Measurements from ENCODE around the gene IKZF2.

Gene IKZF2

DNA sequence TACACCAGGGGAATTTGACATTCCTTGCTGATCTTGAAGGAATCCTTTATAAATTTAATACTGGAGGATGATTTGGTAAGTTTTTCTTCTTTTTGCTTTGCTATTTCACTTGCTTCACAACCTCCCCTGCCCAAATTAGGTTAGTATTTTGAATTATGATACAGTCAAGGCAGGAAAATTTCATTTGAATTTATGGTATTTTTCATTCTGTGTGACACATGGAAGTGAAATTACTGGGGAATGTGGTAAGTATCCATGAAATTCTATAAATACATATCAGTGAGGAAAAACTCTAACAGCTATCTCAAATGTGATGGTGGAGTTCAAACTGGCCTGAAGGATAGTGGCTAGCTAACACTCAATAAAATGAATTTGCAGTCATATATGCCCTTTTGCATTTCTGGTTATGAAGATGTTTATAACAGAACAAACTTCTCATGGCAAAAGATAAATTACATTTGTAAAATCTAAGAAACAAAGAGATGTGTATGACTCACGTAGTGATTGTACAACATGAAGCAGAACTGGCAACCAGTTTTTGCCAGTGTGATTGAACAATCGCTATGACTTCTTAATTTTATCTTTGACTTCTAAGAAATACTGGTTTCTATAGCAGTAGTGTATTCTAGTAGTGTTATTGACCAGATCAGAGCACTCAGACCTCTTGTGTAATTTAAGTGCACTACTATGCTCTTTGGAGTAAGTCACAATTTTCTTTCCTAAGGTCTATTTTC is 152.6 kb downstream of the IKZF2 start:
- no peak for DNase-seq (ENCODE audit: low spot score)

DNA sequence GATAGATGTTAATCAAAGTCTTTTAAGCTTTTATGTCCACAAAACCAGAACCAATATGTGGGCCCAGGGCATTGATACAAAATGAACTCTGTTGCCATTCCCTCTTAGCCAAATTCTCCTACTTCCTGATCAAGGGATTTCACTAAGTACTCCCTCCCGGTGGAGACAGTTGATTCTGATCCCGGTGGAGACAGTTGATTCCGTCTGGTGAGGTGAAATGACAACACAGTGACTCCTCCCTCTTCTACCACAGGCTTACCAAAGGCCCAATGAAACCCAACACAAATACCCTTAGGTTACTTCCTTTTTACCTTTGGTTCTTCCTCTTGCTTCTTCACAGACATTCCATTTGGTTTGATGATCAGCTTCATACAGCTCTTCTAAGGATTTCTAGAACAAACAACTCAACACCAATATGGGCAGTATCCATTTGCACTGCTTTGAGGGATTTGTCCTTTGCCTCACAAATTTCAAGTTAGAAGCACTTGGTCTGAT is 153.8 kb downstream of the IKZF2 start:
- DNase-seq (ENCODE audit: low spot score): no peak

DNA sequence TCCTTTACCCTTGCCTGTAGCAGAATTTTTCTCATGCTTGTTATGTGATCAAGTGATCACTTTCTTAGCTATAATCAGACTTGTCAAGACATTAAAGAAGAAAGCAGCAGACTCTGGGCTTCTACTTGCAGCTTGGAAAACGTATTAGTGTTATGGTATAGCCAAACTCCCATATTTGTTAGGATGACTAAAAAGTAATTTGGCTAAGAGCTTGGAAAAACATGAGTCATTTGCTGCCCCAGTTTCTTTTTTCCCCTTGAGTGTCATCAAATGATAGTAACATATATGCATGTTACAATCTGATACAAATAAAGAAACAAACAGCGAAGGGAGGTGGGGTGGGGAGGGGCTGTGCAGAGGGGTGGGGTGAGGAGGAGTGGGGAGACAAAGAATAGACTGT is 155.5 kb downstream of the IKZF2 start:
- no peak for DNase-seq (ENCODE audit: low spot score)

DNA sequence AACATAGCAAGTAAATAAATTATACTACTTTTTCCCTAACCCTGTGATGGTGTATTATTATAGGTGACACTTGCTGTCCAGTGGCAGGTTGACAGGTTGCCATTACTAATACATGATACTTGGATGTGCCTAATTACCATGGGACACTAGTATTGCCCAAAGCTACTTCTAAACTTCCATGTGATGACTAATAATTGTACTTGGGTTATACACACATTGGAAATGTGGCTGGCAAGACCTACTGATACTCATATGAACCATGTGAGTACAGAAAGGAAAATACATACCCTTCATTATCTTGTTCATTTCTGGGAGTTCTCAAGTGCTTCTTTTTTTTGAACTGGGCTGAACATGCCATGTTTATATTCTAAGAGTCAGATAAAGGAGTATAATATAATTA is 156.4 kb downstream of the IKZF2 start:
- no peak for DNase-seq (ENCODE audit: low spot score)

DNA sequence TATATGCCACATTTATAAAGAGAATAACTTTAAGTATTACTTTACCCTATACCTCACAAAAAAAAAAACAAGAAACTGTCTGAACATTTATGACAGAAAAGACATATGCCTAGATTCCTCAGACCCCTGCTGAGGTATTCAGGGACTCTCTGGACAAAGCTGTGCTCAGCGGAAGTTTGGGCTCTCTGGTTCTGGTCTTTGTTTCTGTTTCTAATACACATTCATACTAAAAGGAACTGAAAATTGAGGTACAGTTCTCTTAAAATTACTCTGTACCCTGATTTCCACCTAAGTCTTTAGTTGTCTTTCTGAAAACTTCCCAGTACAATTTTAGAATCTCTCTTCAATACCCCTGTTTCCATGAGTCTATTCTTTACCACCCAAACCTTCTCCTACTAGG is 160.3 kb downstream of the IKZF2 start:
- DNase-seq (ENCODE audit: low spot score): no peak

DNA sequence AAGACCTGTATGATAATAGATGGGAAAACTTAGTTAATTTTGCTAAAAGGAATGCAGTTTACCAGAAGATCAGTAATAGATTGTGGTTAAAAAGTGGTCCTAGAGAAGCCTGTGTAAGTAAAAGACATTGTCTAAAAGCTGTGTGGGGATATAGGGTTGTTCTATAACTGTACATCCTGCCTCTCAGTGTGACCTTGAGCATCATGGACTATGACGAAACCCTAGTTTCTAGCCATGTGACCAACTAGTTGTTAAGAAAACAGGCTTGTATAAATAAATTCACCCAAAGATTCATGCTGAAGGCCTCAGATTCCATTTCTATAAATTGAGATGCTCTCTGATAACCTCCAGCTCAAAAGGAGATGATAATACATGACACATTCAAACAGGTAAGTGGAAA is 160.7 kb downstream of the IKZF2 start:
- DNase-seq (ENCODE audit: low spot score): no peak

DNA sequence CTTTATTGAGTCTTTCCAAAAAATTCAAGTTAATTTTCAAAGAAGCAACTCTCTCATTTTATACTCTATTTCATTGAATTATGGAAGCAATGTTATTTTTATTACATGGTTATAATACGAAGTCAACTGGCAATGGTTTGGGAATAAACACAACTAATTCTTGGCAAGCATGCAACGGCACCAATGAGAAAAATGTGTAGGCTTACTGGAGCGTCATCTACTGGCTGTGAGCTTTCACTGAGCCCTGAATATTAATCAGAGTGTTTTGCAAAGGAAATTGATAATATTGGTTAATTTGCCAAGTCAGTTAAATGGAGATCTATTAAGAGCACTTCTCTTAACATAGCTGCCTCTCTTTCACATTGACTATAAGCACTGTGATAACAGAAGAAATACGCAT is 163.9 kb downstream of the IKZF2 start:
- DNase-seq (ENCODE audit: low spot score): no peak

DNA sequence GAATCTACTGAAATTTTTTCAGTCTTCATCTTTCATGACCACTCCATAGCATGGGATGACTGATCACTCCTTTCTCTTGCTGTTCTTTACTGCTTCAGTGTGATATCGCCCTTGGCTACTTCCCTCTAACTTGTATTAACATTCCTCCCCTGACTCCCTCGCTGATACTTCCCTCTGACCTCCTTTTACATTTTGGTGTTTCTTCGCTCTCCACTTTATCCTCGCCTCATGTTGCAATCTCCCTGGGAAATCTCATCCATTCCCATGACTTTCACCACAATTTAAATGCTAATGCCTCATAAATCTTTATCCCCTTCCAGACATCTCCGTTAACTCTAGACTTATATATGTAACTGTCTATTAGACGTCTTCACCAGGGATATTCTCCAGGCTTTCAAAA is 167.3 kb downstream of the IKZF2 start:
- DNase-seq (ENCODE audit: low spot score): no peak

DNA sequence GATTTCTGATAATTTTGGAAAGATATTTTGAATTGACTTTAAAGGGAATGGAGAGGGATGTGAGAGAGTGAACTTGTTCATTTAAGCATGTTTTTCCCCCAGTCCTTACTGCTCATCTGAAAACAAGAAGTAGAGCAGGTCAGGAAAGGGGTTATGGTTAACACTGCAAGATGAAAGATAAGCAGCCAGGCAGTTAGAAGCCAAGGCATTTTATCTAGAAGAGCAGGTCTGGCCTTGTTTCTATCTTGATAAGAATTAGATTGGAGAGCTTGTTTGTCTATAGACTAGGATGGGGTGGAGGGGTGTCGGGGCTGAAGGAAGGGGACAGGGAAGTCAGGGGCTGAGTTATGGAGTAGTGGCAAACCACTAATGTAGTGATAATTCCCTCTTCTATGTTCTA is 171.6 kb downstream of the IKZF2 start:
- DNase-seq (ENCODE audit: low spot score): no peak

DNA sequence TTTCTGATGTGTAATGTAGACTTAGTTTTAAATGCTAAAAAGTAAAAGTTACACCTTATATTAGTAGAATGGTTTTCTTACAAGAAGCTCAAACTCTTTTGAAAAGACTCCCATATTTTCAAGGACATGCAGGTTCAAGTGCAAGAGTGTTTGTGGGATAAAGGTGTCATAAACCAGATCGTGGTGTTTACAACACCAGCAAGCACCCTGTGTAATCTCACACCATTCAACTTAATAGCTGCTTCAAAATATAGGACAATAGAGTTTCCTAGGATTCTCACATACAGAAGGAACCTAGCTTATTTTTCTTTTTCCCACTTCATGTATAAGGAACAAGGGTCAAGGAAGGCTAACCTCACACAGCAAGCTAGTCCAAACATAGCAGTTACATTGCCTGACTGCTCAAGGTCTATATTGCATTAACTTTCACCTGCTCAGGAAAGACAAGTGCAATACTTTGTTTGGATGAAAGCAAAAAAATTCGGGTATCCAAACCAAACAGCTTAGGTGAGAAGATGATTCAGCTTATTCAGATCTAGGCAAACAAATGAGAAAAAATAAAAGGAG is 172.3 kb downstream of the IKZF2 start:
- DNase-seq (ENCODE audit: low spot score): no peak

DNA sequence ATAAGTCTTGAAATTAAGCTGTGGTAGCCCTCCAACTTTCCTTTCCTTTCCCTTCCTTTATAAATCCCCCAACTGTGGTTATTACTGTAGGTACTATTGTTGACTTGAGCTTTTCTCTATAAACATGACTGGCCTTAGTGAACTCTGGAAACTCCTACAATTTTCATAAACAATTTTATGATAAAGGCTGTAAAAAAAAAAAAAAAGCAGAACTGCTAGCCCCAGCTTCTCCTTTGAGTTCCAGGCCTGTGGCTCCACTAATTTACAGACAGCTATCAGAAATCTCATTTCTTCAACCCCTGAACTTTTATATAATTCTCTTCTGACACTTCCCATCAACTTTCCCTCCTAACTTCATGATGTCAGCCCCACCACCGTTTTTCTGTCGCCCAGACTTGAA is 174.3 kb downstream of the IKZF2 start:
- DNase-seq (ENCODE audit: low spot score): no peak

DNA sequence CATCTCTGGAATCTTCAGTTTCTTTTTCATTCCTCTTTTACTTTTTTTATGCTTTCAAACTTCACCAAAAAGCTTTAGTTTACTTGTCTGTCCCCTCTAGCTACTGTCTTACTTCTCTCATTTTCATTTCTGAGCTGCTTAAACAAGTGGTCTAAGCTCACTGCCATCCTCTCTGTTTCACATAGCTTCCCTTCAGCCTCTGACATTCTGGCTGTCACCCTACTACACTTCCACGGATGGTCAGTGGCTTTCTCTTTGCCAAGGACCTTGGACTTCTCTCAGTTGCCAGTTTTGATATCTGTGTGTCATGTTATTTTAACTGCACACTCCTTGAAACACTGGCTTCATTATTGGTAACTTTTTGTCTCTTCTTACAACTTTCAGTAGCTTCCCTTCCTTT is 176.1 kb downstream of the IKZF2 start:
- no peak for DNase-seq (ENCODE audit: low spot score)

DNA sequence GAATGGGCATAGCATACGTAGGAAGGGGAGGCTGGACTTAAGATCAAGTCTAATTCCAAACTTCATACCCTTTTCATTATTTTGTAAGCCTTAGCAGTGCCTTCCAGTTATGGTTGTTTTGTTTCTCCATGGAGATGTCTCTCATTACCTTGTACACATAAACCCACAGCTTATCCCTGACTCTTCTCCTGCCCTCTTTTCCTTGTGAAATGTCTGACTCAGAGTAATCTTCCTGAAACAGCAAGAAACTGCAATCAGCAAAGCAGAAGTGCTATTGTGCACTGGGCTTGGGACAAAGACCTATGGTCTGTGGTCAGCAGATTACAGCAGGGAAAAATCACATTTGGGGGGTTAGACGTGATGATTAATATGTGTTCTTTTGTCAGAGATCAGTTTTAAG is 176.7 kb downstream of the IKZF2 start:
- no peak for DNase-seq (ENCODE audit: low spot score)

DNA sequence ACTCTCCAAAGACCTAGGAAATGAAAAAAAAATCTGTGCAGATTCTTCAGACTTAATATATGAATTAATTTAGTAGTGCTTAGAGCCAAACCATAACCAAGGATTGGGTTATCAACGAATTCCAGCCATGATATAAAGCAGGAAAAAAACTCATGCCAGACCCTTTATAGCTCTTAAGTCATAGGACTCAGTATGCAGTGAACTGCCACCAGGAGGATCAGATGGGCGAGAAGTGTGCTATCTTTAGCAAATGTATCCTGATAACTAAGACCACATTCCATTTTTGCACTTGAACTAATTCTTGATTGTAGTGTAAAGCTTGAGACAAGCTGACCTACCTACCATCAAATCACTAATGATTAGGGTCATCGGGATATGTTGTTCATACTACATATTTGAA is 178.1 kb downstream of the IKZF2 start:
- DNase-seq (ENCODE audit: low spot score): no peak

DNA sequence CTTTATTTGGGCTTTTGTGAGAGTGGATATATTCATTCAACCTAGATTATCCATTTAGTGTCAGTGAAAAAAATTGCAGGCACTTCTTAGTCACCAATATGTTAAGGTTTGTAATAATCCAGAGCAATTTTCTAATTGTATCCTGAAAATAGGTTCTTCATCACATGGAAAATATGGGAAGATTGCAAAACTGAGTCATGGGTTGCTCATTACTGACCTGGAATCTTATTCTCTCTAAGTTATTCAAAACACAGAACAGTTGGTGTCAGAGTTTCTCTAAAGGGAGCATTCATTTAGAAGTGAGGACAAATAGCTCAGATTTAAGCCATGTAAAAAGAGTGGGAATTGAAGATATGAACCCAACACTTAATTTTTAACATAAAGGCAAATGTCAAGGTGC is 181.3 kb downstream of the IKZF2 start:
- DNase-seq (ENCODE audit: low spot score): no peak

DNA sequence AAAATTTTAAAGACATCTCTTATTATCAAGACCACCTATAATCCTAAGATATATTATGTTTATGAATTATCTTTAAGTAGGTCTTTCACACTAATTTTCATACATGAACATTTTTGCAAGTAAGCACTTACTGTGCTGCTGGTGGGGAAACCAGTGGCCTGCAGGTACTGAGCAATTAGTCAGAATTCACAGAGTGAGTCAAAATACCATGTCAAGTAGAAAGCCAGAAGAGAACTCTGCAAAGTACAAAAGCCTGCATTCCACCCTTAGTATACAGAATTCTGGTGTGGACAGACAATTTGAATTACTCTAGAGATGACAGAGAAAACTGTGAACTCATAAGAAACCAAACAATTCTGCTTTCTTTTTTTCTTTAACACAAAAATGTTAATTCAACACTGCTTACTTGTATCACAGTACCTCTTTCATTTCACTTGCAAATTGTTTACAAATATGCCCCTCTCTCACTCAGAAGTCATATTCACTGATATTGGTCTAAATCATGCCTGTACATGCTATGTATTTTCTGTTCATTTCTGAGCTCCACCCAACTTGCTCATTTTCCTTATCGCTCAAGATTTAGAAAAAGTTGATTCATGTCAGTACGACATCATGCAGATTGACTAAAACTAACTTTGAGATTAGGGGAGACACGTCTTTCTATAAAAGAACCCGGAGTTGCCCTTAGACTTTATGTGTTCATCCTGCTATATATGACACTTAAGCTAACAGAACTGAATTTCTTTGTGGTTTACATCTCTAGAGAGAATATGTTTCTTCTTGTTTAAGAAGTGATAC is 182.9 kb downstream of the IKZF2 start:
- no peak for DNase-seq (ENCODE audit: low spot score)

DNA sequence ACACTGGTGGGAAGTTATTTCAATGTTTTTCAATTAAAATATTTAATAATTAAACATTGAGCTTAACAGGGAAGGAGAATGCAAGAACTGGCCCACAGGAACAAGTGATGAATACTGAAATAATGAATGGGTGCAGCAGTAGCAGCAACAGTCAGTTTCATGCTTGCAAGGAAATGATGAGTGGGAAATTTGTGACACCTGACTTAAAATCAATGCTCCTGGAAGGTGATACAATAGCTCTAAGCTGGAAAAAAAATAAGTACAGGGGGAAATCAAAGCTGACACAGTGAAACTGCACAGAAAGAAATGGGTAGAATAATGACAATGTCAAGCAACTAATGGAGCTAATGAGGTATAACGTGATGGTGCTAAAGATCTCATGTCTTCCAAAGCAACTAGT is 184.5 kb downstream of the IKZF2 start:
- no peak for DNase-seq (ENCODE audit: low spot score)

DNA sequence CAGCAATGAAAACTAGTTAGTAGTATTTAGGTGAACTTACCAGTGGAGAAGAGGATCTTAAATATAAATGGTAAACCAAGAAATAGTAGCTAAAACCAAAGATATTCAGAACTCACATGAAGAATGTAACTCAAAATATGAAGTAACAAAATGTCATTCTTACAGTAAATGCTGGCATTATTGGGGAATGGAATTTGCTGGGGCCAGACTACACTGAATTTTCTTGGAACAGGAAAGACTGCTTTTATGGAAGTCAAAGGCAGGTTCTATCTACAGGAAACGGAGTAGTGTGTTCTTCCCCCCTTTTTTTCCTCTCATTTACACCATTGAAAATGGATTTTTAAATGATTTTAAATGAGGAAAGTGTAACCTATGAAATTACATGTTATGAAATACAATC is 188.7 kb downstream of the IKZF2 start:
- no peak for DNase-seq (ENCODE audit: low spot score)

DNA sequence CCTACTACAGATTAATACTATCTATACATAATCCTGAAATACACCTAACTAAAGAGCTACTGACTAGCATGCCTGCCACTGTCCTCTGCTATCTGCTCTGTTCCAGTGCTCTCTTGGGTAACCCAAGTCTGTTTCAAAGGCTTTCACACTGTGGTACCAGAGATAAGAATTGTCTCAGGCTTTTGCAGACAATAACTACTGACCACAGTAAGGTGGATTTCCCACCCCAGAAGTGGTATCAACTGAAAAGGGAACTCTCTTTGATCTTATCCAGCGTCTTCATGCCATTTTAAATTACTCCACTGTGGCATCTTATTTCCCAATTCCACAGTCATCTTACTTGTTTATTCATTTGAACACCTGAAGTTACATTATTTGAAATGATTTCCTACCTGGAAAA is 190.2 kb downstream of the IKZF2 start:
- no peak for DNase-seq (ENCODE audit: low spot score)

DNA sequence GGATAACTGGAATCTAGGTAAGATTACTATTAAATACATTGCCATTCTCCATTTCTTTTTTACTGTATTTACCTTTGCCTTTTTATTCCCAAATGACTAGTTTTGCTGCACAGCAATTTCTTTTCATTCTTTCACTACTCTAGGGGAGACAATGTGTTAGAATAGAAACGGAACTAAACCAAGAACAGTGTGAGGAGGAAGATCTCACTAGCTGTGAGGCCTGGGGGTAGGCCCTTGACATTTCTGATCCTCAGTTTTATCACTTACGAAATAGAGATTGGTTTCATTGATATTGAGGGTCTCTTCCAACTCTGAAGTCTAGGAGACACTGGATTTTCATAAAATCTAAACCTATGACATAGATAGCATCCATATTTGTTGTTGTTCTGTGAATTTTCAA is 191.1 kb downstream of the IKZF2 start:
- no peak for DNase-seq (ENCODE audit: low spot score)

DNA sequence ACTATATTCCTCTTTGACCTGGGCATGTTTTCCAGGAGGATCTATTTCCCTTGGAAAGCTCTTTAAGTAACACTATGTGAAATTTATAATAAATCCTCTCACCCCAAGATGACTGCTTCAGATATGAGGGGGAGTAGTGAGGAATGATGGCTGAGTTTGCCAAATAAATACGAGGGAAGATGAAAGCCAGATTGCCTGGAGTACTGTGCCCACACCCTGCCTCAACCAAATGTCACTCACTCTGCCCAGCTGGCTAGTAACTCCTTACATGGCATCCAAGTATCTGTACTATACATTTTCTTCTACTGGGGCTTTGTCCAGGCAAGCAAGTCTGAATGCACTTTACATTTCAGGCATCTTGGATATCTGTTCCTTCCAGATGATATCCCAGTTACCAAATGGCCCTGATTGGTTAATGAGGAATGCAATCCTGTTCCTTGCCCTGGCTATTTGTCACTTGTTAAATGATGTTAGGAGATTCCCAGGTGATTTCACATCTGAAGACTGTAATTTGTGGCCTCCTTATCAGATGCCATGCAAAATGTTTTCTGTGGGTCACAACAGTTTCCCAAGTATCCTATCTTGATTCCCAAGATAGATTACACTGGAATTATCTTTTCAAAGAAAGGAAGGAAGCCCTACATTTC is 191.8 kb downstream of the IKZF2 start:
- no peak for DNase-seq (ENCODE audit: low spot score)

DNA sequence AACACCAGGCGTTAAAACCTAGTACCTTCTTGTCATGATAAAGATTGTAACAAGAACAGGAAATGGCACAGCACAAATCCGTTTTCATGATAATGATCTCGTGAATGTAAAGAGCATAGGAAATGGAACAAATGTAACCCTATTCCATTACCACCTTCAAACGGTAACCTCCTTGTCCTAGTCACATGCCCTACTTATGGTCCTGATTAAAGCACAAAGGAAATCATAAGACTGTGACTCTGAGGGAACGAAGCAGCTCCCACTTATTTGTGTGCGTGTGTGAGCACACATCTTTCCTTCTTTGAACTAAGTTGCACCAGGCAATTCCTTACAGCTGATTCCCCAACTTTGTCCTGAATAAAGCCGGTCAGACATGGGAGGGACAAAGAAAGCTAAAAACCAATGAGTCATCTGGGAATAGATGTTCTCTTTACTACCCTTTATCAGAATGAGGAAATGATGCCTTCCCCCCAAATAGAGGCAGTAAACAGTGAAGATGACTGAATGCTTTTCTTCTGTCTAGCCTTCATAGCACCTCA is 192.6 kb downstream of the IKZF2 start:
- DNase-seq (ENCODE audit: low spot score): peak; percentile 10

DNA sequence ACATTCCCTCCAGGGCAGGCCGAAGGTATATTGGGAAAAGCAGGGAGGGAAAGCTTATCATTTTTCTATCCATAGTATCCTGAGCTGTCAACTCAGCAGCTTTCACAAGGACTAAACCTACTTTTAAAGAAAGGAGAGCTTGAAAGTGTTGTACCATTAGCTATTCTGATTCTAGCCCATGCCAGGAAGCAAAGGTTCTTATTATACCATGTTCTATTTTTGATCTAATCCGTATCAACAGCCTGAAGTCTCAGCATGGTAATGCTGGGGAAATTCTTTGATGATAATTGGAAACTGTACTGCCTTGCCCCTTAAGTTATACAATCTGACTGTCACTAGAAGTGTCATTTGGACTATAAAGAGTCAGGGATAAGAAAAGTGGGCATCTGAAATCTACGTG is 193.3 kb downstream of the IKZF2 start:
- DNase-seq (ENCODE audit: low spot score): no peak

All from COLO829 (cell line).